Parathyroid adenoma (tissue), 2 donors: ENCODE measurements around the gene DPY19L2.
"Not testable (repeated sequence)": the region's sequence is repeated elsewhere in the genome, so short reads cannot be mapped to it uniquely, and the experiment has no call there.

Source experiments
- H2AFZ ChIP-seq: fragments of 300-600 bp; sonication (generic); one replicate; pipeline ENCODE4 v1.7.0; 2017; ENCODE audit warnings: antibody characterized with exemption, mild to moderate bottlenecking
- H3K27ac ChIP-seq: fragments of 300-600 bp; sonication (generic); one replicate; pipeline ENCODE4 v1.7.0; 2017
- H3K27me3 ChIP-seq: fragments of 300-600 bp; sonication (generic); one replicate; pipeline ENCODE4 v1.7.0; 2017; ENCODE audit warnings: low read length; ENCODE audit not compliant: control insufficient read depth, insufficient read depth
- H3K36me3 ChIP-seq: fragments of 300-600 bp; sonication (generic); one replicate; pipeline ENCODE4 v1.7.0; 2017; ENCODE audit warnings: low read length; ENCODE audit not compliant: control insufficient read depth, insufficient read depth
- H3K4me1 ChIP-seq: fragments of 300-600 bp; sonication (generic); one replicate; pipeline ENCODE4 v1.7.0; 2017; ENCODE audit warnings: control low read depth
- H3K4me2 ChIP-seq: fragments of 300-600 bp; sonication (generic); one replicate; pipeline ENCODE4 v1.7.0; 2017; ENCODE audit warnings: low read length
- H3K4me3 ChIP-seq: fragments of 300-600 bp; sonication (generic); one replicate; pipeline ENCODE4 v1.7.0; 2017; ENCODE audit warnings: low read depth, low read length
- H3K79me2 ChIP-seq: fragments of 300-600 bp; sonication (generic); one replicate; pipeline ENCODE4 v1.7.0; 2017; ENCODE audit warnings: control low read depth
- H3K9ac ChIP-seq: fragments of 300-600 bp; sonication (generic); one replicate; pipeline ENCODE4 v1.7.0; 2017; ENCODE audit warnings: mild to moderate bottlenecking
- H3K9me3 ChIP-seq: fragments of 300-600 bp; sonication (generic); one replicate; pipeline ENCODE4 v1.7.0; 2017; ENCODE audit warnings: low read length; ENCODE audit not compliant: control insufficient read depth
- TF ChIP-seq, protein P1 (sequence below): fragments of 300-600 bp; sonication (generic); IDR thresholded peaks from one replicate; pipeline ENCODE4 v1.7.0; 2017; ENCODE audit warnings: antibody characterized with exemption, mild to moderate bottlenecking
- donor health status: primary hyperparathyroidism.

DPY19L2 gene

DNA sequence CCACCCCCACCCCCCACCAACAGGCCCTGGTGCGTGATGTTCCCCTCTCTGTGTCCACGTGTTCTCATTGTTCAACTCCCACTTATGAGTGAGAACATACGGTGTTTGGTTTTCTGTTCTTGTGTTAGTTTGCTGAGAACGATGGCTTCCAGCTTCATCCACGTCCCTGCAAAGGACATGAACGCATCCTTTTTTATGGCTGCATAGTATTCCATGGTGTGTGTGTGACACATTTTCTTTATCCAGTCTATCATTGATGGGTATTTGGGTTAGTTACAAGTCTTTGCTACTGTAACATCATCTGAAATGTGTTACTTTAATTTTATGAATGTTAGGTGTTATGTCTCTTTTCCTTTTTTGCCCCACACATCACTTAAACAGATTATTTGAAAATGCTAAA lies 109.8 kb downstream of the DPY19L2 start:
- not testable (repeated sequence) for H3K27me3 ChIP-seq, H3K4me3 ChIP-seq, H3K4me1 ChIP-seq

DNA sequence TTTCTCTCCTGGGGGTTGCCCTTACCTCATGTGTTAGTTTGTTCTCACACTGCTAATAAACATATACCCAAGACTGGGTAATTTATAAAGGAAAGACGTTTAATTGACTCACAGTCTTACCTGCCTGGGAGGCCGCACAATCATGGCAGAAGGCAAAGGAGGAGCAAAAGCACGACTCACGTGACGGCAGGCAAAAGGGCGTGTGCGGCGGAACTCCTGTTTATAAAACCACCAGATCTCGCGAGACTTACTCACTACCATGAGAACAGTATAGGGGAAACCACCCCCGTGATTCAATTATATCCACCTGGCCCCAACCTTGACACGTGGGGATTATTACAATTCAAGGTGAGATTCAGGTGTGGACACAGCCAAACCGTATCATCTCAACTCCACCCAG lies 116.9 kb downstream of the DPY19L2 start:
- H2AFZ ChIP-seq, H3K9me3 ChIP-seq, H3K9ac ChIP-seq: not testable (repeated sequence)

More for the DNA sequence above, 109.8 kb downstream of the DPY19L2 start:
- H3K9ac ChIP-seq, H3K27ac ChIP-seq, H3K9me3 ChIP-seq, H3K79me2 ChIP-seq, H3K4me2 ChIP-seq, H3K36me3 ChIP-seq, H2AFZ ChIP-seq: not testable (repeated sequence)

DNA sequence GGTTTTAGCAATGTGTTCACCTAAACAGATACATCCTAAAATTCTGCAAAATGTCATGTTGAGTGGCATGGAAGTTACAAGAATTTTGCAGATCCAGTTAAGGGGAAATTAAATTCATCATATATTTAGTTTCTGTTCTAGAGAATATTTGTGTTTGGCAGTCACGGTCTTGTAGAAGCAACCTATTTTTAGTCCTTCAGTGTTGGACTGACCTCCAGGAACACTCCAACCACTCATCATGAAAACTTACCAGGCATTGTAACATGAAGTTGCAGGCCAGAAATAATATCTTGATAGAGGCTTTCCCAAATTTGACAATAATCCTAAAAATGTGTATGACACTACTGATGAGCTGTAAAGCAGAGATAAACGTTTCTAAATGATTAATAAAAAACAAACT lies 119.3 kb downstream of the DPY19L2 start:
- H3K9ac ChIP-seq, H2AFZ ChIP-seq, H3K4me1 ChIP-seq, H3K9me3 ChIP-seq, H3K27me3 ChIP-seq, H3K36me3 ChIP-seq, H3K79me2 ChIP-seq, H3K27ac ChIP-seq, H3K4me2 ChIP-seq, H3K4me3 ChIP-seq: not testable (repeated sequence)

More for the DNA sequence above, 116.9 kb downstream of the DPY19L2 start:
- not testable (repeated sequence) for H3K4me2 ChIP-seq, H3K4me3 ChIP-seq, H3K27me3 ChIP-seq, H3K27ac ChIP-seq, H3K79me2 ChIP-seq, H3K4me1 ChIP-seq, H3K36me3 ChIP-seq

DNA sequence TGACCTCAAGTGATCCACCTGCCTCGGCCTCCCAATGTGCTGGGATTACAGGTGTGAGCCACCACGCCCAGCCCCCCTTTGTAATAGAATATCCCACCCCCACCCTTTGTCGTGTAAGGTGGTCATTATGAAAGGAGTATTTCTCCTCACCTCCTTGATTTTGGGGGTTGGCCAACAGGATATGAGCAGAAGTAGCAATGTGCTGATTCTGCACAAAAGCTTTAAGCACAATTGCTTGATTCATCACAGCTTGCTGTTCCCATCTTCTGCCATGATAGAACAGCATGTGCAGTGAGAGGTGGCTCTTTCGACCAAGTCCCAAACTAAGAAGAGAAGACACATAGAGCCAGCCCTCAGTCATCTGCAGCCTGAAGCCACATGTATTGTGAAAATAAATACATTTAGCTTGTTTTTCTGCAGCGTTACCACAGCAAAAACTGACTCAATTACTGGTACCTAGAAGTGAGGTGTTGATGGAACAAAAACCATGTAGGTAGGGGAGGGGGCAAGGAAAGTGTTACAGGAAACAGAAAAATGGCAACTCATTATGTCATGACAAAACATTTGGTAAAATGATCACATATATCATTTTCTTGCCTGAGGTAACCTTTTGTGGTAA lies 122.9 kb downstream of the DPY19L2 start:
- not testable (repeated sequence) for H3K4me1 ChIP-seq, H3K27me3 ChIP-seq, H3K9ac ChIP-seq, H3K4me3 ChIP-seq, H3K79me2 ChIP-seq, H3K27ac ChIP-seq, H3K4me2 ChIP-seq, H2AFZ ChIP-seq, H3K36me3 ChIP-seq, H3K9me3 ChIP-seq

GRCh38 chr12:63538656-63539055 lies 129.6 kb downstream of the DPY19L2 start:
- not testable (repeated sequence) for H3K27me3 ChIP-seq, H3K4me1 ChIP-seq, H3K4me3 ChIP-seq, H3K79me2 ChIP-seq, H2AFZ ChIP-seq, H3K9ac ChIP-seq, H3K4me2 ChIP-seq, H3K36me3 ChIP-seq, H3K9me3 ChIP-seq, H3K27ac ChIP-seq

DNA sequence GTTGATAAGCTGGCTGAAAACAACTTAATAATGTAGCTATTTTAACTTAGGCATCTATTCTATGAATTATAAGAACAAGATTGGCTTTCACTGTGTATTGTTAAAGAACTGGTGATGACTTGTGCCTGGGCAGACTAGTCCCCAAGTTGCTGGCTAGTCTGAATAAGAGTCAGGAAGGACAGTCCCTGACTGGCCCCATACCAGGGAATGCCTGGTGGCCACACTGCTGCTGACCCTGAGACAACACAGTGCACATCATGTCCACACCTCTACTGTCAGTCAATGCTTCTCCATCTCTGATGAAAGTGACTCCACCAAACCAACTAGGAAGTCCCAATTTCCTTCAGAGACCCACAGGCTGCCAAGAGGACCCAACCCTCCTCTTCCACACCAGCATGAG lies 130.5 kb downstream of the DPY19L2 start:
- H3K36me3 ChIP-seq, H3K9ac ChIP-seq, H3K4me1 ChIP-seq, H3K4me3 ChIP-seq, H3K79me2 ChIP-seq, H3K27ac ChIP-seq, H3K27me3 ChIP-seq, H3K4me2 ChIP-seq, H3K9me3 ChIP-seq, H2AFZ ChIP-seq: not testable (repeated sequence)

DNA sequence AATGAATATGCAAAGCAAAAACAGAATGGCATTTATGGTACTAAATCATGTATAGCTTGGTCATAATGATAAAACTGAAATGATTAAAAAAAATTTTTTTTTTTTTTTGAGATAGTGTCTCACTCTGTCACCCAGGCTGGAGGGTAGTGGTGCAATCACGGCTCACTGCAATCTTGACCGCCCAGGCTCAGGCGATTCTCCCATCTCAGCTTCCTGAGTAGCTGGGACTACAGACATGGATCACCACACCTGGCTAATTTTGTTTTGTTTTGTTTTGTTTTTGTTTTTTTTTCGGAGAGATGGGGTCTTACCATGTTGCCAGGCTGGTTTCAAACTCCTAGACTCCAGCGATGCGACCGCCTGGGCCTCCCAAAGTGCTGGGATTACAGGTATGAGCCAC lies 138.7 kb downstream of the DPY19L2 start:
- H3K36me3 ChIP-seq, H3K4me3 ChIP-seq, H3K79me2 ChIP-seq, H3K27me3 ChIP-seq, H3K9ac ChIP-seq, H3K4me2 ChIP-seq, H3K27ac ChIP-seq, H3K4me1 ChIP-seq, H3K9me3 ChIP-seq, H2AFZ ChIP-seq: not testable (repeated sequence)

DNA sequence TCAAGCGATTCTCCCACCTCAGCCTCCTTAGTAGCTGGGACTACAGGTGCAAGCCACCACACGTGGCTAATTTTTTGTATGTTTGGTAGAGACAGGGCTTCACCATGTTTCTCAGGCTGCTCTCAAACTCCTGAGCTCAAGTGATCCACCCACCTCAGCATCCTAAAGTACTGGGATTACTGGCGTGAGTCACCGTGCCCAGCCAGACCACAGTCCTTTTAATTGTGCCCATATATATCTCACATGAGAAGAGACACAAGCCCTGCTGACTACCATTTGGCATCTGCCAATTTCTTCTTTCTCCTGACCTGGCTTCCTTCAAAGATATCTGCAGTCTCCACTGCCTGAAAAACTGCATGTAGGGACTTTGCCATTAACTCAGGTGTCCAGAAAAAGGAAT lies 142.5 kb downstream of the DPY19L2 start:
- H2AFZ ChIP-seq: no peak overlapping the region
- no peak overlapping the region for H3K4me2 ChIP-seq
- TF ChIP-seq, protein P1, sequence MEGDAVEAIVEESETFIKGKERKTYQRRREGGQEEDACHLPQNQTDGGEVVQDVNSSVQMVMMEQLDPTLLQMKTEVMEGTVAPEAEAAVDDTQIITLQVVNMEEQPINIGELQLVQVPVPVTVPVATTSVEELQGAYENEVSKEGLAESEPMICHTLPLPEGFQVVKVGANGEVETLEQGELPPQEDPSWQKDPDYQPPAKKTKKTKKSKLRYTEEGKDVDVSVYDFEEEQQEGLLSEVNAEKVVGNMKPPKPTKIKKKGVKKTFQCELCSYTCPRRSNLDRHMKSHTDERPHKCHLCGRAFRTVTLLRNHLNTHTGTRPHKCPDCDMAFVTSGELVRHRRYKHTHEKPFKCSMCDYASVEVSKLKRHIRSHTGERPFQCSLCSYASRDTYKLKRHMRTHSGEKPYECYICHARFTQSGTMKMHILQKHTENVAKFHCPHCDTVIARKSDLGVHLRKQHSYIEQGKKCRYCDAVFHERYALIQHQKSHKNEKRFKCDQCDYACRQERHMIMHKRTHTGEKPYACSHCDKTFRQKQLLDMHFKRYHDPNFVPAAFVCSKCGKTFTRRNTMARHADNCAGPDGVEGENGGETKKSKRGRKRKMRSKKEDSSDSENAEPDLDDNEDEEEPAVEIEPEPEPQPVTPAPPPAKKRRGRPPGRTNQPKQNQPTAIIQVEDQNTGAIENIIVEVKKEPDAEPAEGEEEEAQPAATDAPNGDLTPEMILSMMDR: no peak
- H3K4me3 ChIP-seq: no peak overlapping the region
- no peaks in the 10 kb centered on the region for H3K79me2 ChIP-seq
- H3K9me3 ChIP-seq: no peaks in the 10 kb centered on the region
- no peak overlapping the region for H3K27ac ChIP-seq
- no peaks in the 10 kb centered on the region for H3K27me3 ChIP-seq
- H3K4me1 ChIP-seq: no peaks in the 10 kb centered on the region
- H3K9ac ChIP-seq: no peak overlapping the region
- no peaks in the 10 kb centered on the region for H3K36me3 ChIP-seq
